ENCODE data around the gene RPP25L. TPM values are rescaled to one million over a fixed set of nuclear protein-coding genes. Genes with fewer than 3 reads are reported as not detected.

The RPP25L gene
- total RNA-seq, 4 donors from 2014 or later = 16.6 to 29.4 (median 21.2) TPM

DNA sequence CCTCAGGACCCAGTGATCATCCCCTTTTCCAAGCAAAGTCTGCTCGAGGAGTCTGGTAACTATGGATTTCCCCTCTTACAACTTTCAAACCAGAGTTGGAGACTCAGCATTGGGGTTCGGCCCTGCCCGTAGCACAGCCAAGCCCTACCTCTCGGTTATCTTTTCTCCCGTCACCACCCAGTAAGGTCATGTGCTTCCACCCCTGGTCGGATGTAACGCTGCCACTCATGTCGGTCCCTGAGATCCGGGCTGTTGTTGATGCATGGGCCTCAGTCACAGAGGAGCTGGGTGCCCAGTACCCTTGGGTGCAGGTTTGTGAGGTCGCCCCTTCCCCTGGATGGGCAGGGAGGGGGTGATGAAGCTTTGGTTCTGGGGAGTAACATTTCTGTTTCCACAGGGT is 35.8 kb upstream of the RPP25L start:
- ATAC-seq = no peak

DNA sequence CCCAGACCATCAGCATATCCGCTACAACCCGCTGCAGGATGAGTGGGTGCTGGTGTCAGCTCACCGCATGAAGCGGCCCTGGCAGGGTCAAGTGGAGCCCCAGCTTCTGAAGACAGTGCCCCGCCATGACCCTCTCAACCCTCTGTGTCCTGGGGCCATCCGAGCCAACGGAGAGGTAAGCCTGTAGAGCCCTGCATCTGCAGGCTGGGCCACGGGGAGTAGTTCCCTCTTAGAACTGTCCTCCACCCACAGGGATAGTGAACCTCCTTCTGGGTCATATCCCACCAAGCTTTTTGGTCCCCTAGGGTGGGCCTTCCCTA is 35.1 kb upstream of the RPP25L start:
- H3K27me3 ChIP-seq = no peaks in the 10 kb centered on the region
- no peaks in the 10 kb centered on the region for H3K9me3 ChIP-seq
- WGBS, 2 donors (ENCODE audit: low coverage in 1 of 2) = 0% methylated on average over 1 to 3 of the region's 8 CpGs
- peak overlapping the region; percentile 65 to 94 (median 88) for H3K27ac ChIP-seq
- TF ChIP-seq, protein P1, sequence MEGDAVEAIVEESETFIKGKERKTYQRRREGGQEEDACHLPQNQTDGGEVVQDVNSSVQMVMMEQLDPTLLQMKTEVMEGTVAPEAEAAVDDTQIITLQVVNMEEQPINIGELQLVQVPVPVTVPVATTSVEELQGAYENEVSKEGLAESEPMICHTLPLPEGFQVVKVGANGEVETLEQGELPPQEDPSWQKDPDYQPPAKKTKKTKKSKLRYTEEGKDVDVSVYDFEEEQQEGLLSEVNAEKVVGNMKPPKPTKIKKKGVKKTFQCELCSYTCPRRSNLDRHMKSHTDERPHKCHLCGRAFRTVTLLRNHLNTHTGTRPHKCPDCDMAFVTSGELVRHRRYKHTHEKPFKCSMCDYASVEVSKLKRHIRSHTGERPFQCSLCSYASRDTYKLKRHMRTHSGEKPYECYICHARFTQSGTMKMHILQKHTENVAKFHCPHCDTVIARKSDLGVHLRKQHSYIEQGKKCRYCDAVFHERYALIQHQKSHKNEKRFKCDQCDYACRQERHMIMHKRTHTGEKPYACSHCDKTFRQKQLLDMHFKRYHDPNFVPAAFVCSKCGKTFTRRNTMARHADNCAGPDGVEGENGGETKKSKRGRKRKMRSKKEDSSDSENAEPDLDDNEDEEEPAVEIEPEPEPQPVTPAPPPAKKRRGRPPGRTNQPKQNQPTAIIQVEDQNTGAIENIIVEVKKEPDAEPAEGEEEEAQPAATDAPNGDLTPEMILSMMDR (IDR thresholded peaks at IDR 0.05) = no peak
- no peak for TF ChIP-seq EP300 (IDR thresholded peaks at IDR 0.05)
- no peak for TF ChIP-seq POLR2A (IDR thresholded peaks at IDR 0.05)
- TF ChIP-seq POLR2AphosphoS5 (IDR thresholded peaks at IDR 0.05) = no peak
- H3K4me3 ChIP-seq = peak overlapping the region; percentile 62 to 69
- peaks cover 0 to 24% of the 10 kb centered on the region in 2 donors for H3K36me3 ChIP-seq
- peaks cover 2 to 47% (median 24%) of the 10 kb centered on the region in 3 donors for H3K4me1 ChIP-seq
- ATAC-seq = no peak

More for the DNA sequence above, 35.8 kb upstream of the RPP25L start:
- Histone ChIP-seq H3K27me3 (no peaks in the 10 kb centered on the region), H3K27ac (peak overlapping the region in 3 of 4 donors; percentile 87 to 94 (median 89)), H3K9me3 (no peaks in the 10 kb centered on the region), H3K4me1 (peaks cover 2 to 53% (median 30%) of the 10 kb centered on the region in 3 donors), H3K4me3 (peak overlapping the region; percentile 62 to 69), H3K36me3 (peaks cover 0 to 24% of the 10 kb centered on the region in 2 donors)
- TF ChIP-seq, protein P1 (IDR thresholded peaks at IDR 0.05) = no peak
- TF ChIP-seq POLR2AphosphoS5 (IDR thresholded peaks at IDR 0.05) (no peak), EP300 (IDR thresholded peaks at IDR 0.05) (no peak), POLR2A (IDR thresholded peaks at IDR 0.05) (no peak)
- 26 to 60% methylated on average over 1 to 4 of the region's 10 CpGs for WGBS, 2 donors (ENCODE audit: low coverage in 1 of 2)

DNA sequence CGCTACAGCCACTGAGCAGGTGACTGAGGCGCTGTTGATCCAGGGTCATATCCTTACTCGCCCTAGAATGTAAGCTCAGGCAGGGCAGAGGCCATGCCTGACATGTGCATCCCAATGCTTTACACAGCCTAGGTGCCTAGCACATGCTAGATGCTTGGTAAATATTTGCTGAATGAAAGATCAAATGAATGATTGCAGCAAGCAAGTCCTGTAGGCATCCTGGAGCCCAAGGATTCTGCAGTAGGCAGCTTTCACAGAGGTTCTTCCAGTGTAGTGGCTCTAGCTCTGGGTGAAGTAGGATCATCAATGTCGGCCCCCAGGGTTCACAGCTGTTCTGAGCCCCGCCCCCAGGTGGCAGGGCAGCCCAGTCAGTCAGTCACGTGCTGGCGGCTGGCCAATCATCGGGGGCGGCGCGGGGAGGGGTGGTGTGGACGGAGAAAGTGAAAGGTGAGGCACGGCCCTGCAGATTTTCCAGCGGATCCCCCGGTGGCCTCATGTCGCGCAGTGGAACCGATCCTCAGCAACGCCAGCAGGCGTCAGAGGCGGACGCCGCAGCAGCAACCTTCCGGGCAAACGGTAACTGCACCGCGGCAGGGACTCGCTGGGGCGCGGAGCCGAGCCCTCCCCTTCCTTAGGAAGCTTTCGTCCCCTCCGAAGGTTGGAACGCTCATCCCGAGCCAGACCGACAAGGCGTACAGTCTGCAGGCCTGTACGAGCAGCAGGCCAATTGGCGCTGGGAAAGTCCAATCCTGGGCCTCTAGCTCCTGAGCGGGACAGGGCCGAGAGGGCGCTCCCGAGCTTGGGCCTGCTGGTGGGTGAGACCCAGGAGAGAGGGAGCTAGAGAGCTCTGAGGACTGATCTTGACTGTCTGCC is 34.5 kb upstream of the RPP25L start, which contains the start of gene GALT:
Gene GALT, plus strand, starts transcription at position 465 of the 873 bp plus-strand sequence. Its CDS starts 30 bp downstream, at position 495.
- H3K4me3 ChIP-seq = peak within 1 kb of the TSS; percentile 62 to 69
- WGBS, 2 donors (ENCODE audit: low coverage in 1 of 2) = 13 to 87% methylated on average over 2 to 7 of the region's 43 CpGs
- no peaks in the 10 kb centered on the region for H3K9me3 ChIP-seq
- TF ChIP-seq, protein P1 (IDR thresholded peaks at IDR 0.05) = peak in 3 of 4 experiments; percentile 41 to 59 (median 49)
- TF ChIP-seq POLR2AphosphoS5 (IDR thresholded peaks at IDR 0.05) = peak; percentile 67
- no peak for TF ChIP-seq EP300 (IDR thresholded peaks at IDR 0.05)
- TF ChIP-seq POLR2A (IDR thresholded peaks at IDR 0.05) = peak; percentile 16 to 45
- no peaks in the 10 kb centered on the region for H3K27me3 ChIP-seq
- H3K36me3 ChIP-seq = peaks cover 0 to 24% of the 10 kb centered on the region in 2 donors
- peak within 1 kb of the TSS; percentile 65 to 94 (median 88) for H3K27ac ChIP-seq
- H3K4me1 ChIP-seq = peaks cover 2 to 41% (median 21%) of the 10 kb centered on the region in 3 donors
- peak; percentile 91 for ATAC-seq

DNA sequence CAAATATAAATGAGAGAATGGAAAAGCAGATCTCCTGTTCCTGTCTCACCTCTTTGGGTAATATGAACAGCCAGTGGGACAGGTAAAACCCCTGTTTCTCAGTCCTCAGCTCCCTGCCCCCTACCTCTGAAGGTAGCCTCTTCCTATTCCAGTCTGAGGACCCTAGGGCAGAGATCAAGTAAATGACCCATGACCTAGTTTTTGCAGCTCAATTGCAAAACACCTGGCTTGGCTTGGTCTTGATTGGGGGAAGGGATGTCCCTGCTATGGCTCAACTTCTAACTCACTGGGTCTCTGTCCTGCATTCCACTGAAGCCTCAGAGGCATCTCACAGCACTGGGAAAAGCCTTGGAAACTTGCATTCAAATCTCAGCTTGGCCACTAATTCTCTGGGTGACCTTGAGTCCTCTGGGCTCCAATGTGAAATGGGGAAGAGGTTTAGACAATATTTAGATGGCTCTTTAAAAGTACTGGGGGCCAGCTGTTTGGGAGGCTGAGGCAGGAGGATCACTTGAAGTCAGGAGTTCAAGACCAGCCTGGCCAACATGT is 32.9 kb upstream of the RPP25L start:
- H3K27ac ChIP-seq = no peak overlapping the region

More for the DNA sequence above, 32.9 kb upstream of the RPP25L start:
- H3K36me3 ChIP-seq = peaks cover 0 to 19% of the 10 kb centered on the region in 2 donors
- no peak for ATAC-seq
- no peaks in the 10 kb centered on the region for H3K9me3 ChIP-seq
- no peak overlapping the region for H3K4me3 ChIP-seq
- no peaks in the 10 kb centered on the region for H3K27me3 ChIP-seq
- TF ChIP-seq POLR2A (IDR thresholded peaks at IDR 0.05) (no peak), EP300 (IDR thresholded peaks at IDR 0.05) (no peak), POLR2AphosphoS5 (IDR thresholded peaks at IDR 0.05) (no peak)
- TF ChIP-seq, protein P1 (IDR thresholded peaks at IDR 0.05) = no peak
- peaks cover 2 to 32% (median 13%) of the 10 kb centered on the region in 3 donors for H3K4me1 ChIP-seq
